ENCODE results near the gene CFAP46.

GRCh38 chr10:132846631-132847415 lies 95.5 kb downstream of the CFAP46 start:
- TF ChIP-seq EZH2phosphoT487 (IDR thresholded peaks at IDR 0.05; ENCODE audit: insufficient read depth, low read depth) (no peak), EZH2 (IDR thresholded peaks at IDR 0.05; ENCODE audit: insufficient read depth, poor library complexity, severe bottlenecking) (no peak)

Measured in GM23248 (cell line).